HG03097 (cell line): ENCODE data around the gene KCNJ1.

Experiments used
- ATAC-seq: cut with Tn5 transposase; IDR thresholded peaks from one replicate; pipeline ENCODE4 v1.9.1; 2021; ENCODE audit not compliant: unreplicated experiment, low FRiP score

Gene KCNJ1

GRCh38 chr11:128796270-128796669 is 70.8 kb downstream of the KCNJ1 start:
- peak; percentile 84 for ATAC-seq

- no peak for ATAC-seq
These were observed 76.9 kb downstream of the KCNJ1 start for GRCh38 chr11:128790196-128790595.

- ATAC-seq: no peak
These were observed 77.5 kb downstream of the KCNJ1 start for GRCh38 chr11:128789497-128790150.
